CD4-positive, alpha-beta memory T cell (primary cell): Measurements from ENCODE around the gene SGSM1. TPM values are rescaled to one million over a fixed set of nuclear protein-coding genes. Genes with fewer than 3 reads are reported as not detected.
A peak's percentile ranks its signal among the peaks of the same experiment; 100 is the strongest.
"Not testable (repeated sequence)": the region's sequence is repeated elsewhere in the genome, so short reads cannot be mapped to it uniquely, and the experiment has no call there.

Experiments used
- CTCF ChIA-PET: fragments of 350-600 bp; sonication (Branson Sonifier 250); formaldehyde crosslinking; loops from one replicate; lab custom pipeline; 2021; ENCODE audit warnings: inconsistent platforms; ENCODE audit not compliant: partially characterized antibody; lab: Charles Lee
- POLR2A ChIA-PET: fragments of 350-600 bp; sonication (Branson Sonifier 250); formaldehyde crosslinking; loops from one replicate; lab custom pipeline; 2021; ENCODE audit not compliant: partially characterized antibody; lab: Charles Lee
- DNase-seq, 5 donors: peaks; one replicate each; pipeline versions ENCODE4 v3.0.0 to v3.0.0-alpha.2; 2020 to 2022; ENCODE audit warnings: mixed read lengths in 1 of 5
- H3K27ac ChIP-seq: one replicate; pipeline ENCODE4 v1.7.0; 2013; ENCODE audit warnings: low read depth, low read length
- H3K27me3 ChIP-seq: 2 replicates; pipeline ENCODE4 v1.7.0; 2013; ENCODE audit warnings: mild to moderate bottlenecking, low read length, moderate library complexity; ENCODE audit not compliant: insufficient read depth
- H3K36me3 ChIP-seq: 2 replicates; pipeline ENCODE4 v1.7.0; 2013; ENCODE audit warnings: mild to moderate bottlenecking, low read length, moderate library complexity; ENCODE audit not compliant: insufficient read depth
- H3K4me1 ChIP-seq: 2 replicates; pipeline ENCODE4 v1.7.0; 2013; ENCODE audit warnings: mild to moderate bottlenecking, low read length, moderate library complexity; ENCODE audit not compliant: insufficient read depth
- H3K4me3 ChIP-seq, 2 donors: one replicate each; pipeline ENCODE4 v1.7.0; 2013; ENCODE audit warnings: low read length in 2 of 2, mild to moderate bottlenecking in 1 of 2
- H3K9me3 ChIP-seq, 2 donors: one replicate each; pipeline ENCODE4 v1.7.0; 2013; ENCODE audit warnings: low read length in 2 of 2, control low read depth in 1 of 2; ENCODE audit not compliant: control insufficient read depth in 1 of 2
- H3K27ac Mint-ChIP-seq, 7 donors: one replicate each; pipeline ENCODE4 v1.8.0; 2020 to 2021; ENCODE audit warnings: mixed read lengths in 7 of 7, mild to moderate bottlenecking in 6 of 7, inconsistent platforms in 3 of 7, moderate library complexity in 3 of 7
- H3K27me3 Mint-ChIP-seq, 2 donors: one replicate each; pipeline ENCODE4 v1.8.0; 2020 to 2021; ENCODE audit warnings: mixed read lengths in 2 of 2
- H3K36me3 Mint-ChIP-seq, 2 donors: one replicate each; pipeline ENCODE4 v1.8.0; 2020 to 2021; ENCODE audit warnings: mixed read lengths in 2 of 2, inconsistent platforms in 1 of 2, mild to moderate bottlenecking in 1 of 2
- H3K4me1 Mint-ChIP-seq, 4 donors: one replicate each; pipeline ENCODE4 v1.8.0; 2020 to 2021; ENCODE audit warnings: mixed read lengths in 4 of 4, mild to moderate bottlenecking in 1 of 4
- H3K4me3 Mint-ChIP-seq, 8 donors: one replicate each; pipeline ENCODE4 v1.8.0; 2020 to 2021; ENCODE audit warnings: mixed read lengths in 8 of 8, mild to moderate bottlenecking in 7 of 8, moderate library complexity in 6 of 8, inconsistent platforms in 3 of 8
- H3K9me3 Mint-ChIP-seq, 8 donors: one replicate each; pipeline ENCODE4 v1.8.0; 2020 to 2021; ENCODE audit warnings: mixed read lengths in 8 of 8, mild to moderate bottlenecking in 5 of 8, inconsistent platforms in 3 of 8, moderate library complexity in 1 of 8
- intact Hi-C: fragments of 100-400 bp; cut with micrococcal nuclease; formaldehyde crosslinking; loops from one replicate; pipeline ENCODE4 v1.15.1; 2023
- polyA plus RNA-seq, 2 donors: library from polyadenylated mRNA; unstranded; fragments of 300-500 nt; fragmentation: Illumina TruSeq; gene quantifications; one replicate each; pipeline ENCODE4 v1.2.3, GENCODE V29; 2021
- total RNA-seq, 2 experiments: library from RNA; stranded (reverse); gene quantifications; one replicate each; pipeline ENCODE4 v1.2.3, GENCODE V29; 2021

The SGSM1 gene
- total and polyA plus RNA-seq, 4 experiments from 2014 or later: 0.08 to 3.4 (median 2.0) TPM

DNA sequence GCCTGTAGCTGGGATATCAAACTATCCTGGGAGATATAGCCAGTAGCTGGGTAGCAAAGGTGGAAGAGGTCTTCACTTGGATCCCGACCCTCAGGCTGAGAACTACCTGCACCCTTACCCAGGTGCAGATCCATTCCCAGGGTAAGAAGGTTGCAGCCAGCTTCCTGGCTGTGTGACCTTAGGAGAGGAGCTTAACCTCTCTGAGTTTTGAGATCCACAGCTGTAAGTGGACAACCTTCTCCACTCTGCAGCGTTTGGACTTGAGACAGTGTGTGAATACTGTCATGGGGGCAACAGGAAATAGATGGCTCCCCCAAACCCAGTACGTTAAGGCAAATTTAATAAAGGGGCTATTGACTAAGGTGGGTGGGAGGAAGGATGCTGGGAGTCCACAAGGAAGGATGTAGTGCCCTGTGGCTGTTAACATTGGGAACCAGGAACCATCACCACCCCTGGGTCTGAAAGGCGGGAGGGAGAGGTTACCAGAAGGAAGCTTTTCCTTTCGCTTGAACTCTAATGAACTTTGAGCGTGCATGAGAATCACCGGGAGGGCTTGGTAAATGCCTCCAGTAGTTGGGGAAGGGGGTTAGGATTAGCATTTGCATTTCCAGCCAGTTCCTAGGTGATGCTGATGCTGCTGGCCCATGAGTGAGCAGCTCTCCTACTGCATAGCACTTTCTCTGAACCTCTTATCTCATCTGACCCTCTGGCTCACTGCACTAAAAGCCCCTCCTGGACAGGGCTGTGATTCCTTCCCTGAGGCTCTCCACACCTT is 24.4 kb downstream of the SGSM1 start:
- POLR2A ChIA-PET: no interaction called here
- no peak overlapping the region for H3K4me3 Mint-ChIP-seq

DNA sequence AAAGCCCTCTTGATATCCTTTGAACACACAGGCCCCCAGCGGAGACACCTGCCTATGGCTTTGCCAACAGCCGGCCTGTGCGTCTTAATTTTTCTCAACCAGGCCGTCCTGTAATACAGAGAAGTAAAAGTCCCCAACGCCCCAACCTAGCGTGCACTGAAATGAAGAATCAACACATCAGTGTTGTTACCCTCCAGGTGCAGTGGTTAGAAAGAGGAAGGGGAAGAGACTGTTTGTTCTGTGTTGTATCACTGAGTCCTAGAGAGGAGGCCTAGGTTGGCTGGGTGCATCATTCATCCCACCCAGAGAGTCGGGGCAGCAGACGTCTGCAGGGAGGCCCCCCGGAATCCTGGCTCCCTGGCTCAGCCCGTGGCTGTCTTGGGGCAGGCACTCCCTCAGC is 25.7 kb downstream of the SGSM1 start:
- Mint-ChIP-seq H3K36me3 (no peaks in the 10 kb centered on the region), H3K4me1 (peaks cover 0 to 2% (median under 1%) of the 10 kb centered on the region in 4 donors), H3K27ac (no peak overlapping the region), H3K9me3 (no peaks in the 10 kb centered on the region), H3K4me3 (no peak overlapping the region), H3K27me3 (no peaks in the 10 kb centered on the region)
- intact Hi-C loops: no loop called here
- ChIA-PET CTCF (no interaction called here), POLR2A (no interaction called here)
- Histone ChIP-seq H3K27ac (no peak overlapping the region), H3K36me3 (no peaks in the 10 kb centered on the region), H3K27me3 (no peaks in the 10 kb centered on the region), H3K9me3 (no peaks in the 10 kb centered on the region), H3K4me3 (no peak overlapping the region), H3K4me1 (no peaks in the 10 kb centered on the region)
- no peak for DNase-seq

More for the DNA sequence above, 24.4 kb downstream of the SGSM1 start:
- no peak overlapping the region for H3K27ac ChIP-seq
- H3K27me3 ChIP-seq: no peaks in the 10 kb centered on the region
- DNase-seq: no peak
- Mint-ChIP-seq H3K27me3 (no peaks in the 10 kb centered on the region), H3K27ac (peak overlapping the region in 1 of 7 donors; percentile 57), H3K9me3 (no peaks in the 10 kb centered on the region), H3K4me1 (peaks cover 0 to 4% (median 0%) of the 10 kb centered on the region in 4 donors), H3K36me3 (no peaks in the 10 kb centered on the region)
- H3K9me3 ChIP-seq: no peaks in the 10 kb centered on the region
- CTCF ChIA-PET: interaction anchor here (1.0 to 1.8 kb wide), 3 partner anchors 18 to 24 kb away, joined by 3 to 5 read pairs (median 3); no protein-coding TSS in a partner anchor
- H3K4me1 ChIP-seq: no peaks in the 10 kb centered on the region
- no peak overlapping the region for H3K4me3 ChIP-seq
- intact Hi-C loops: no loop called here
- H3K36me3 ChIP-seq: no peaks in the 10 kb centered on the region

DNA sequence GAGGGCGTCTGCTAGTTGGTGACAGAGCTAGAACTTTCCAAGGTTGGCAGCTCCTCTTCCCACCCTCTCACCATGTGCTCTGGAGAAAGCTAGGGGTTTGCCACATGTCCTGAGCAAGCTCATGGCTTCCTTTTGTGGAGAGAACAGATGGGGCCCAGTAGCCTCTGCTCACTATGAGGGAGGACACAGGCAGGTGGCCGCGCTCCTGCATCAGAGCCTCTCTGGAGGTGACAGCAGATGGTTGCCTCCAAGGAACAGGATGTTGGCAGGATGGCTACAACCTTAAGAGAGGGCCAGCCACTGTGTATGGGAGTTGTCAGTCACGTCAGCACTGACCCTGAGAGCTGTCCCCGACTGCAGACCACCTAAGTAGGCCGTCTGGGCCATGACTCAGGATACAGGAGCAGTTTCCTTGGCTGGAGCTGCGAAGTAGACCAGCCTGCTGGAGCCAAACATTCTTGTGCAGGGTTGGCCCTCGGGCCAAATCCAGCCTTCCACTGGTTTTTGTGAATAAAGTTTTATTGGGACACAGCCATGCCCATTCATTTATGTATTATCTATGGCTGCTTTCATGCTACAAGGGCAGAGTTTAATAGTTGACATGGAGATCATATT is 28.0 kb downstream of the SGSM1 start:
- no peak overlapping the region for H3K27ac Mint-ChIP-seq
- DNase-seq: no peak
- Histone ChIP-seq H3K36me3 (no peaks in the 10 kb centered on the region), H3K27me3 (no peaks in the 10 kb centered on the region), H3K9me3 (no peaks in the 10 kb centered on the region), H3K4me3 (no peak overlapping the region), H3K27ac (no peak overlapping the region), H3K4me1 (no peaks in the 10 kb centered on the region)
- ChIA-PET CTCF (interaction anchor here (1.7 kb wide), 1 partner anchor 31 kb away, joined by 6 read pairs; no protein-coding TSS in a partner anchor), POLR2A (no interaction called here)
- H3K9me3 Mint-ChIP-seq: no peaks in the 10 kb centered on the region
- H3K36me3 Mint-ChIP-seq: no peaks in the 10 kb centered on the region
- H3K27me3 Mint-ChIP-seq: no peaks in the 10 kb centered on the region
- no peak overlapping the region for H3K4me3 Mint-ChIP-seq
- intact Hi-C loops: no loop called here
- H3K4me1 Mint-ChIP-seq: peaks cover 0 to 3% (median 1%) of the 10 kb centered on the region in 4 donors

DNA sequence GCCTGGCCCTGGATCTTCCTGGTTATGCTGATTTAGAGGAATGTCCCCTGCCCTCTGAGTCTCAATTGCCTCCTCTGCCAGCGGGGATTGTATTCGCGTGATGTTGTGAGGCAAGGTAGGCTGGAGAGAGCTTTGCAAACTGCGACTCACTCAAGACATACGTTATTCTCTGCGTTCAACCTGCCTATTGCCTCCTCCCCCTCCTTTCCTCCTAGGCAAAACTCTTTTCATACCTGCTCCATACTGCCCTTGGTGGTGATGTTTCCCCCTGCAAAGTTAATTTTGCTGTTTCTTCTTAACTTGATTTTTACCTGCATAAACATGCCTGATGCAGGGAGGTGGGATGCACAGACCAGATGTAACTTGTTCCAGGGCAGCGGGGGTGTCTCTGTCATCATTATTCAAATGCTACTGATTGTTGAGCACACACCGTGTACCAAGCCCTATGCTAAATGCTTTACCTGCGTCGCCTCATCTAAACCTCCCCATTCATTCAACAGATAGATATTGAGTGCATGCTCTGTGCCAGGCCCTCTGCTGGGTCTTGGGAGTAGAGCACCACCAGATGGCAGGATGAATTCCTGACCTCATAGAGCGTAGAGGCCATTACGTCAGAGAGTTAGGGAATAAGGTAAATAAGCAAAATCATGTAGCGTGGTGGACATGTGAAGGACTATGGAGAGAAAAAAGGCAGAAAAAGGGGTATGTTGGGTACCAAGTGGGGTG is 29.0 kb downstream of the SGSM1 start:
- no peaks in the 10 kb centered on the region for H3K36me3 Mint-ChIP-seq
- peaks cover 0 to 3% (median 1%) of the 10 kb centered on the region in 4 donors for H3K4me1 Mint-ChIP-seq
- no peaks in the 10 kb centered on the region for H3K36me3 ChIP-seq
- no peaks in the 10 kb centered on the region for H3K27me3 ChIP-seq
- DNase-seq: no peak
- no peak overlapping the region for H3K4me3 Mint-ChIP-seq
- ChIA-PET CTCF (interaction anchor here (1.7 kb wide), 1 partner anchor 32 kb away, joined by 6 read pairs; no protein-coding TSS in a partner anchor), POLR2A (no interaction called here)
- H3K27ac ChIP-seq: no peak overlapping the region
- H3K27ac Mint-ChIP-seq: no peak overlapping the region
- intact Hi-C loops: no loop called here
- no peaks in the 10 kb centered on the region for H3K9me3 Mint-ChIP-seq
- H3K9me3 ChIP-seq: no peaks in the 10 kb centered on the region
- no peaks in the 10 kb centered on the region for H3K27me3 Mint-ChIP-seq
- no peak overlapping the region for H3K4me3 ChIP-seq
- no peaks in the 10 kb centered on the region for H3K4me1 ChIP-seq

DNA sequence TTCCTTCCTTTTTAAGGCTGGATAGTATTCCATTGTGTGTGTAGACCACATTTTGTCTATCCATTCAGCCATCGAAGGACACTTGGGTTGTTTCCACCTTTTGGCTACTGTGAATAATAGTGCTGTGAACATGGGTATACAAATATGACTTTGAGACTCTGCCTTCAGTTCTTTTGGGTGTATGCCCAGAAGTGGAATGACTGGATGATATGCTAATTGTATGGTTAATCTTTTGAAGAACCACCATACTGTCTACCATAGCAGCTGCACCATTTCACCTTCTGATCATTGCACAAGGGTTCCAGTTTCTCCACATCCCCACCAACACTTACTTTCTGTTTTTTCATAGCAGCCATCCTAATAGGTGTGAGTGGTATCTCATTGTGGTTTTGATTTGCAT is 30.3 kb downstream of the SGSM1 start:
- ChIA-PET CTCF (no interaction called here), POLR2A (no interaction called here)
- no peaks in the 10 kb centered on the region for H3K27me3 ChIP-seq
- no peaks in the 10 kb centered on the region for H3K36me3 ChIP-seq
- Mint-ChIP-seq H3K4me3 (no peak overlapping the region), H3K4me1 (peaks cover 0 to 3% (median 1%) of the 10 kb centered on the region in 4 donors), H3K9me3 (no peaks in the 10 kb centered on the region), H3K36me3 (no peaks in the 10 kb centered on the region), H3K27ac (no peak overlapping the region), H3K27me3 (no peaks in the 10 kb centered on the region)
- DNase-seq: no peak
- H3K4me1 ChIP-seq: no peaks in the 10 kb centered on the region
- no peaks in the 10 kb centered on the region for H3K9me3 ChIP-seq
- no peak overlapping the region for H3K27ac ChIP-seq
- intact Hi-C loops: no loop called here
- no peak overlapping the region for H3K4me3 ChIP-seq

DNA sequence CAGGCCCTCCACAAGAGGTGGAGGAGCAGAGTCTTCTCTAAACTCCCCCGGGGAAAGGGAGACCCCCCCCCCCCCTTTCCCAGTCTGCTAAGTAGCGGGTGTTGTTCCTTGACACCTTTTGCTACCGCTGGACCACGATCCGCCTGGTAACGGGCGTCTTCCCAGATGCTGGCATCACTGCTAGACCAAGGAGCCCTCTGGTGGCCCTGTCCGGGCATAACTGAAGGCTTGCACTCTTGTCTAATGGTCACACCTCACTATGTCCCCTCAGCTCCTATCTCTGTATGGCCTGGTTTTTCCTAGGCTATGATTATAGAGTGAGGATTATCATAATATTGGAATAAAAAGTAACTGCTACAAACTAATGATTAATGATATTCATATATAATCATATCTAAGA is 31.5 kb downstream of the SGSM1 start:
- H3K36me3 Mint-ChIP-seq, H3K36me3 ChIP-seq, H3K27ac ChIP-seq, H3K4me1 Mint-ChIP-seq, H3K4me3 ChIP-seq, H3K27me3 ChIP-seq, H3K9me3 Mint-ChIP-seq, H3K27ac Mint-ChIP-seq, DNase-seq, H3K27me3 Mint-ChIP-seq, H3K4me1 ChIP-seq, H3K9me3 ChIP-seq, H3K4me3 Mint-ChIP-seq, POLR2A ChIA-PET, intact Hi-C loops: not testable (repeated sequence)
- CTCF ChIA-PET: interaction anchor here (0.7 to 1.3 kb wide), 2 partner anchors 13 to 29 kb away, joined by 3 to 5 read pairs; no protein-coding TSS in a partner anchor

DNA sequence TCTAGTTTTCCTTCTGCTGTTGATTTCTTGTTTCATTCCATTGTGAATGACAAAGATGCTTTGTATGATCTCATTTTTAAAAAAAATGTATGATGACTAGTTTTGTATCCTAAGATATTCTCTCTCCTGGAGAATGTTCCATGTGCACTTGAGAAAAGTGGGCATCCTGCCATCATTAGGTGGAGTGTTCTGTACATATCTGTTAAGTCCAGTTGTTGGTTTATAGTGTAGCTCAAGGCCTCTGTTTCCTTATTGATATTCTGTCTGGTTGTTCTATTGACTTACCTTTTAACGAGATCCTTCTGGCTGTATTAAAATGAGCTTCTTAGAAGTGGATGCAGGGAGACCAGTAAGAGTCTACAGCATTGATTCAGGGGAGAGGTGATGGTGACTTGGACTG is 35.2 kb downstream of the SGSM1 start:
- Histone ChIP-seq H3K9me3 (no peaks in the 10 kb centered on the region), H3K27ac (no peak overlapping the region), H3K4me1 (no peaks in the 10 kb centered on the region), H3K4me3 (no peak overlapping the region), H3K36me3 (no peaks in the 10 kb centered on the region), H3K27me3 (no peaks in the 10 kb centered on the region)
- no peak for DNase-seq
- H3K9me3 Mint-ChIP-seq: no peaks in the 10 kb centered on the region
- intact Hi-C loops: no loop called here
- H3K36me3 Mint-ChIP-seq: no peaks in the 10 kb centered on the region
- H3K4me3 Mint-ChIP-seq: no peak overlapping the region
- H3K27ac Mint-ChIP-seq: no peak overlapping the region
- CTCF ChIA-PET: interaction anchor here (0.8 to 2.5 kb wide), 4 partner anchors 9 to 71 kb away, joined by 3 to 9 read pairs (median 4); no protein-coding TSS in a partner anchor
- POLR2A ChIA-PET: no interaction called here
- peaks cover 4 to 17% (median 14%) of the 10 kb centered on the region in 4 donors for H3K4me1 Mint-ChIP-seq
- H3K27me3 Mint-ChIP-seq: no peaks in the 10 kb centered on the region
